Uterus (tissue), 4 donors: ENCODE results near the gene NFATC1. TPM values are rescaled to one million over a fixed set of nuclear protein-coding genes. Genes with fewer than 3 reads are reported as not detected.

ENCODE experiments used
- DNase-seq, 2 donors: peaks; one replicate each; pipeline ENCODE4 v3.0.0-alpha.2; 2019 to 2020
- H3K27ac ChIP-seq, 2 donors: fragments of 200-600 bp; sonication (generic); 1 replicate in 1 of 2; 2 replicates in 1 of 2; pipeline ENCODE4 v1.5.1; 2016 to 2018
- H3K27me3 ChIP-seq, 2 donors: fragments of 200-600 bp; sonication (generic); one replicate each; pipeline ENCODE4 v1.5.1; 2018 to 2019; ENCODE audit warnings: control low read depth in 1 of 2
- H3K36me3 ChIP-seq, 2 donors: fragments of 200-600 bp; sonication (generic); one replicate each; pipeline ENCODE4 v1.5.1; 2019; ENCODE audit warnings: control low read depth in 1 of 2
- H3K4me1 ChIP-seq, 2 donors: fragments of 200-600 bp; sonication (generic); one replicate each; pipeline ENCODE4 v1.5.1; 2018 to 2019; ENCODE audit warnings: control low read depth in 1 of 2
- H3K4me3 ChIP-seq, 2 donors: fragments of 200-600 bp; sonication (generic); 1 replicate in 1 of 2; 2 replicates in 1 of 2; pipeline ENCODE4 v1.5.1; 2018 to 2019; ENCODE audit warnings: mild to moderate bottlenecking in 1 of 2
- H3K9me3 ChIP-seq, 2 donors: fragments of 200-600 bp; sonication (generic); one replicate each; pipeline ENCODE4 v1.5.1; 2019; ENCODE audit warnings: control low read depth in 1 of 2
- CTCF ChIP-seq, 4 experiments: fragments of 200-600 bp in 2 of 4; fragments of 450-650 bp in 2 of 4; sonication (generic) in 2 of 4; IDR thresholded peaks; one replicate each; pipeline ENCODE4 v1.5.1; 2016 to 2019; ENCODE audit warnings: antibody characterized with exemption in 4 of 4, mild to moderate bottlenecking in 2 of 4, moderate library complexity in 1 of 4
- POLR2A ChIP-seq, 2 donors: fragments of 450-650 bp; IDR thresholded peaks; one replicate each; pipeline ENCODE4 v1.6.1; 2016; ENCODE audit warnings: antibody characterized with exemption in 2 of 2, mild to moderate bottlenecking in 1 of 2, moderate library complexity in 1 of 2
- intact Hi-C: fragments of 100-400 bp; cut with DNase I; formaldehyde crosslinking; loops from one replicate; pipeline ENCODE4 v1.15.1; 2023; ENCODE audit warnings: low total_unique reads
- total RNA-seq, 4 donors: library from RNA; depleted of rRNA in 3 of 4; stranded (reverse); fragments of >200 nt in 3 of 4; gene quantifications; one replicate each; pipeline versions ENCODE4 v1.1.0 to v1.2.4, GENCODE V29; 2014 to 2023
- donor health status: DM: yes; HTN: yes; CAD: no.

NFATC1 gene
- total RNA-seq, 4 donors from 2014 or later, result 9.2 to 25.1 (median 14.6) TPM

- DNase-seq, result no peak
- Histone ChIP-seq H3K4me1 (no peaks in the 10 kb centered on the region), H3K4me3 (no peak overlapping the region), H3K9me3 (no peaks in the 10 kb centered on the region), H3K27me3 (no peaks in the 10 kb centered on the region), H3K27ac (no peak overlapping the region), H3K36me3 (no peaks in the 10 kb centered on the region)
- no peak for TF ChIP-seq CTCF (IDR thresholded peaks at IDR 0.05)
- no peak for TF ChIP-seq POLR2A (IDR thresholded peaks at IDR 0.05)
- intact Hi-C loops, result no loop called here
These were observed 31.9 kb downstream of the NFATC1 start for GRCh38 chr18:79427368-79428225.

GRCh38 chr18:79428287-79428686 lies 32.6 kb downstream of the NFATC1 start:
- intact Hi-C loops, result no loop called here

GRCh38 chr18:79429381-79429780 lies 33.7 kb downstream of the NFATC1 start:
- intact Hi-C loops, result no loop called here
- Histone ChIP-seq H3K4me1 (no peaks in the 10 kb centered on the region), H3K27me3 (no peaks in the 10 kb centered on the region), H3K27ac (no peak overlapping the region), H3K36me3 (no peaks in the 10 kb centered on the region), H3K4me3 (no peak overlapping the region), H3K9me3 (no peaks in the 10 kb centered on the region)
- no peak for DNase-seq
- TF ChIP-seq CTCF (IDR thresholded peaks at IDR 0.05), result no peak
- TF ChIP-seq POLR2A (IDR thresholded peaks at IDR 0.05), result no peak

More at GRCh38 chr18:79428287-79428686, 32.6 kb downstream of the NFATC1 start:
- Histone ChIP-seq H3K4me3 (no peak overlapping the region), H3K4me1 (no peaks in the 10 kb centered on the region), H3K36me3 (no peaks in the 10 kb centered on the region), H3K27ac (no peak overlapping the region), H3K27me3 (no peaks in the 10 kb centered on the region), H3K9me3 (no peaks in the 10 kb centered on the region)
- TF ChIP-seq CTCF (IDR thresholded peaks at IDR 0.05) (no peak), POLR2A (IDR thresholded peaks at IDR 0.05) (no peak)
- DNase-seq, result no peak

- no peak for DNase-seq
- H3K4me1 ChIP-seq, result no peaks in the 10 kb centered on the region
- no peaks in the 10 kb centered on the region for H3K36me3 ChIP-seq
- intact Hi-C loops, result no loop called here
- TF ChIP-seq CTCF (IDR thresholded peaks at IDR 0.05) (no peak), POLR2A (IDR thresholded peaks at IDR 0.05) (no peak)
- H3K4me3 ChIP-seq, result no peak overlapping the region
- H3K9me3 ChIP-seq, result no peaks in the 10 kb centered on the region
- no peak overlapping the region for H3K27ac ChIP-seq
- H3K27me3 ChIP-seq, result no peaks in the 10 kb centered on the region
These were observed 34.1 kb downstream of the NFATC1 start for GRCh38 chr18:79429785-79430281.

GRCh38 chr18:79432376-79433120 lies 36.8 kb downstream of the NFATC1 start:
- Histone ChIP-seq H3K27me3 (no peaks in the 10 kb centered on the region), H3K4me3 (no peak overlapping the region), H3K4me1 (no peaks in the 10 kb centered on the region), H3K27ac (no peak overlapping the region), H3K36me3 (no peaks in the 10 kb centered on the region), H3K9me3 (no peaks in the 10 kb centered on the region)
- no peak for DNase-seq
- intact Hi-C loops, result no loop called here
- TF ChIP-seq POLR2A (IDR thresholded peaks at IDR 0.05), result no peak
- no peak for TF ChIP-seq CTCF (IDR thresholded peaks at IDR 0.05)
